HG03196 (cell line): Measurements from ENCODE around the gene SOAT2.
A peak's percentile ranks its signal among the peaks of the same experiment; 100 is the strongest.

ENCODE experiments used
- ATAC-seq: cut with Tn5 transposase; IDR thresholded peaks from one replicate; pipeline ENCODE4 v1.9.1; 2021; ENCODE audit not compliant: unreplicated experiment

SOAT2 gene, protein sequence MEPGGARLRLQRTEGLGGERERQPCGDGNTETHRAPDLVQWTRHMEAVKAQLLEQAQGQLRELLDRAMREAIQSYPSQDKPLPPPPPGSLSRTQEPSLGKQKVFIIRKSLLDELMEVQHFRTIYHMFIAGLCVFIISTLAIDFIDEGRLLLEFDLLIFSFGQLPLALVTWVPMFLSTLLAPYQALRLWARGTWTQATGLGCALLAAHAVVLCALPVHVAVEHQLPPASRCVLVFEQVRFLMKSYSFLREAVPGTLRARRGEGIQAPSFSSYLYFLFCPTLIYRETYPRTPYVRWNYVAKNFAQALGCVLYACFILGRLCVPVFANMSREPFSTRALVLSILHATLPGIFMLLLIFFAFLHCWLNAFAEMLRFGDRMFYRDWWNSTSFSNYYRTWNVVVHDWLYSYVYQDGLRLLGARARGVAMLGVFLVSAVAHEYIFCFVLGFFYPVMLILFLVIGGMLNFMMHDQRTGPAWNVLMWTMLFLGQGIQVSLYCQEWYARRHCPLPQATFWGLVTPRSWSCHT

DNA sequence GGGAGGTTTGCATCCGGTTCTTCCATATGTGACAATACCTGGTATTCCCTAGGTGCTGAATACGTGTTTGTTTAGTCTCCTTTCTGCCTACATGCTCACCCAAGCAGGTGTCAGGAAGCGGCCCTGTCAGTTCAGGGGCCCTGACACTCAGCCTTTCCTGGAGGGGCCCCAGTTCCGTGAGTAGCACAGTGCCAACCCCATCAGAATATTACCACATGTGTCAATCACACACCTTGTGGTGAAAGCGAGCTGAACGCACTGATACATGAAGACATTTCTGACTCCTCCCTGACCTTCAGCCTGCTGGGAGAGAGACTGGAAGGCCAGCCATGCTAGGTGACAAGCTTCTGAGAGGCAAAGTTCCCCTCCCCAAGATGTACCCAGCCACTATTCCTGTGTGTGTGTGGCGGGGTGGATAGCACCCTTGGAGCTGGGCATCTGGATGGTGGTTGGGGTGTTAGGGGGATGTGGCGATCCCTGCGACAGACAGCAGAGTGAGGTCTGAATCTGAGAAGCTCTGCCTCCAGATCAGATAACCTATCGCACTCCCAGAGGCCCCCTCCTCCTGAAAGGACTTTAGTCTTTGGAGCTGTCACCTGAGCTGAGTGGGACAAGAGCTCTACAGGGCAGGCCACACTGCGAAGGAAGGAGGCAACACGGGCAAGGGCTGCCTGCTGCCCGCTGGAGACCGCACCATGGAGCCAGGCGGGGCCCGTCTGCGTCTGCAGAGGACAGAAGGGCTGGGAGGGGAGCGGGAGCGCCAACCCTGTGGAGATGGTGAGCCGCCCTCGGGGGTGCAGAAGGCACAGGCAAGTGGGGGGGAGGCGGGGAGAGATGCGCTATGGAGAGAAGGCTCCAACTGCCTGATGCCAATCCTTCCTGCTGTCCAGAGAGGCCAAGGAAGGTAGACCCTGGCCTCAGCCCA, at the start of gene SOAT2:
TSS of gene SOAT2 (plus strand) at position 604 of the 925 bp plus-strand sequence. CDS start at position 696, 92 bp downstream.
- ATAC-seq: no peak

DNA sequence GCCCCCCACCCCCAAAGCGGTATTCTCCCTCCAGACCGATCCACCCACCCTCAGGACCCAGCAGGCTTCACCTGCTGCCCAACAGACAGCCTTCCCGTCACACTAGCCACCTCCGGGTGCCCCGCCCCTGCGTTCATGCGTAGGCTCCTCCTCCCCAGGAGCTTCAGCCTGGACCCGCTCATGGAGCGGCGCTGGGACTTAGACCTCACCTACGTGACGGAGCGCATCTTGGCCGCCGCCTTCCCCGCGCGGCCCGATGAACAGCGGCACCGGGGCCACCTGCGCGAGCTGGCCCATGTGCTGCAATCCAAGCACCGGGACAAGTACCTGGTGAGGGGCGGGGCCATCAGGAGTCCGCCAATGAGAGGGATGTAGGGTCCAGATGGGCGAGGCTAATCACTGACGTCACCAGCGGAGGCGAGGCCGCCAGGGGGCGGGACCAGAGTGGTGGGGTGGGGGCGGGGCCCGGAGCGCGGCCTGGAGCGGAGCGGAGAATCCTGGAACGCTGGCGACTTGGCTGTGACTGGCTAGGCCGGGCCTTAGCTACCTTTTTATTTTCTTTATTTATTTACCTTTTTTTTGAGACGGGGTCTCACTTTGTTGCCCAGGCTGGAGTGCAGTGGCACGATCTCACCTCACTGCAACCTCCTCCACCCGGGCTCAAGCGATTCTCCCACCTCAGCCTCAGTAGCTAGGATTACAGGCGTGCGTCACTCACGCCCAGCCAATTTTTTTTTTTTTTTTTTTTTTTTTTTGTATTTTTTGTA, 49.0 kb upstream of the SOAT2 start:
- ATAC-seq: peak; percentile 64

DNA sequence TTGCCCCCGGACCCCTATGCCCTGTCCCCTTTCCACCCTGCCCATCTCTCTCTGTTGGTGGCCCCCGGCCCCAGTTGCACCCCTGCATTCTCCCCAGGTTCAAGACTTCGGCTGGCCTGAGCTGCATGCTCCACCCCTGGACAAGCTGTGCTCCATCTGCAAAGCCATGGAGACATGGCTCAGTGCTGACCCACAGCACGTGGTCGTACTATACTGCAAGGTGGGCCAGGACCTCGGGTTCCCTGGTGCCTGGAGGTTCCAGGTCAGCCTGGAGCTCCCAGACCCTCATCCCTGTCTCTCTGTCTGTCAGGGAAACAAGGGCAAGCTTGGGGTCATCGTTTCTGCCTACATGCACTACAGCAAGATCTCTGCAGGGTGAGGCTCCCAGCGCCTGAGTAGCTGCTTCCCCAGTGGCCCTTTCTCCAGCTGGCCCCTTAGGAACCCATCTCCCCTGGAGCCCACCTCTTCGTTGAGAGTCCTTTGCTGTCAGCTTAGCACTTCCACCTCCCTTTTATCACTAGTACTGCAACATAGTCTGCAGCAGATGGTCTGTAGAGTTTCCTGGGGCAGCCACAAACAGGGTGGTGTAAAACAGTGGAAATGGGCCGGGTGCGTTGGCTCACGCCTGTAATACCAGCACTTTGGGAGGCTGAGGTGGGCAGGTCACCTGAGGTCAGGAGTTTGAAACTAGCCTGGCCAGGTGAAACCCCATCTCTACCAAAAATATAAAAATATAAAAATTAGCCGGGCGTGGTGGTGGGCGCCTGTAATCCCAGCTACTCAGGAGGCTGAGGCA, 47.6 kb upstream of the SOAT2 start:
- no peak for ATAC-seq

DNA sequence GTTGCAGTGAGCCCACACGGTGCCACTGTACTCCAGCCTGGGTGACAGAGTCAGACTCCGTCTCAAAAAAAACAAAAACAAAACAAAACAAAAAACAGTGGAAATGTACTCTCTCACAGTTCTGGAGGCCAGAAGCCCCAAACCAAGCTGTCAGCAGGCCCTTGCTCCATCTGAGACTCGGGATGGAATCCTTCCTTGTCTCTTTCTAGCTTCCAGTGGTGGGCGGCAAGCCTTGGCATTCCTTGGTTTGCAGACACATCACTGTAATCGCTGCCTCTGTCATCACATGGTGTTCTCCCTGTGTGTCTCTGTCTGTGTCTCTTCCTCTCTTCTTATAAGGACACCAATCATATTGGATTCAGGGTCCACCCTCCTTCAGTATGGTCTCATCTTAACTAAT, 47.0 kb upstream of the SOAT2 start:
- ATAC-seq: no peak

DNA sequence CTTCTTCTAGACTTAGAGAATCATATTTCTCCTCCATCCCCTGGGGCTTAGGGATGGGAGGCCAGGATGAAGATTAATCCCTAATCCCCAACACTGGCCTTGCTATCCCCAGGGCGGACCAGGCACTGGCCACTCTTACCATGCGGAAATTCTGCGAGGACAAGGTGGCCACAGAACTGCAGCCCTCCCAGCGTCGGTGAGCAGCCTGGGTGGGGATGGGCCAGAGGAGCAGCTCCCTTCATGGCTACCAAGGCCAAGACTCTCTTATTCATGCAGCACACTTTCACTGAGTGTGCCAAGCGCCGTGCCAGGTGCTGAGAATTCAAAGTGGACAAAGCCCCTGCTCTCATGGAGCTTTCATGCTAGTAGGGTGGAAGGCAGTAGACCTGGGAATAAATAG, 46.4 kb upstream of the SOAT2 start:
- ATAC-seq: no peak

DNA sequence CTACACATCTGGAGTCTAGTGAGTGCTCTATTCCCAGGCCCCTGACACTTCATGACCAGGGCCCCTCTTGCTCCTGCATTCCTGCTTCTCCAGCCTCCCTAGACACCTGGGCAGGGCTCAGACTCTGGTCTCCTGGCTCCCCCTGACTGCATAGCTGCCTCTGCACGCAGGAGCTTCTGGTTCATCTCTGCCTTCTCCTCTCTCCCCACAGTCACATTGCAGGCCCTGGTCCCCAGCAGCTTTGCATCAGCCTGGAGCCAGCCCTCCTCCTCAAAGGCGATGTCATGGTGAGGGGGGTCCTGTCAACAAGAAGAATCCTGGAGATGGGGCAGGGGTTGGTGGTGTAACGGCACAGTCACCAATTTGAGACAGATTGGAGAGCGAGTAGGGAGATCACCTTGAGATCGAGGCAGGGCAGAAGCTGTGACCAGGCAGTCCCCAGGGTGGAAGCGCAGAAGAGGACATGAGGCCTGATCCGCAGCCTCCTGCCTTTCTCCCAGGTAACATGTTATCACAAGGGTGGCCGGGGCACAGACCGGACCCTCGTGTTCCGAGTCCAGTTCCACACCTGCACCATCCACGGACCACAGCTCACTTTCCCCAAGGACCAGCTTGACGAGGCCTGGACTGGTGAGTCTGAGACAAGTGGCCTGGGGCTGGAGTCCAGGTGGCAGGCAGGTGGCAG, 45.3 kb upstream of the SOAT2 start:
- no peak for ATAC-seq

DNA sequence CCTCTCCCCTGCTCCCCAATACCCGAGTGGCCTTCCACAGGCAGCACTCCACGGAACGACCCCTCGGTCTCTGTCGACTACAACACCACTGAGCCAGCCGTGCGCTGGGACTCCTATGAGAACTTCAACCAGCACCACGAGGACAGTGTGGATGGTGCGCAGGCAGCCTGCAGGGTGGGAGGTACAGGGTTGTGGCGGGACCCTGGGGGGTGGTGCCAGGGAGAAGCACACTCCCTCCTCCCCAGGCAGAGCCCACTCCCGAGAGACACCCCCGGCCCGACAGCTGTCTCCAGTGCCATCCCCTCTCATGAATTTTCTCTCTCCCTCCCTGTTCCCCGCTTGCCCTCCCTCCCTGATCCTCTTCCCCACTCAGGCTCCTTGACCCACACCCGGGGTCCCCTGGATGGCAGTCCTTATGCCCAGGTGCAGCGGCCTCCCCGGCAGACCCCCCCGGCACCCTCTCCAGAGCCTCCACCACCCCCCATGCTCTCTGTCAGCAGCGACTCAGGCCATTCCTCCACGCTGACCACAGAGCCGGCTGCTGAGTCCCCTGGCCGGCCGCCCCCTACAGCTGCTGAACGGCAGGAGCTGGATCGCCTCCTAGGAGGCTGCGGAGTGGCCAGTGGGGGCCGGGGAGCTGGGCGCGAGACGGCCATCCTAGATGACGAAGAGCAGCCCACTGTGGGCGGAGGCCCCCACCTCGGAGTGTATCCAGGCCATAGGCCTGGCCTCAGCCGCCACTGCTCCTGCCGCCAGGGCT, 44.4 kb upstream of the SOAT2 start:
- ATAC-seq: no peak

DNA sequence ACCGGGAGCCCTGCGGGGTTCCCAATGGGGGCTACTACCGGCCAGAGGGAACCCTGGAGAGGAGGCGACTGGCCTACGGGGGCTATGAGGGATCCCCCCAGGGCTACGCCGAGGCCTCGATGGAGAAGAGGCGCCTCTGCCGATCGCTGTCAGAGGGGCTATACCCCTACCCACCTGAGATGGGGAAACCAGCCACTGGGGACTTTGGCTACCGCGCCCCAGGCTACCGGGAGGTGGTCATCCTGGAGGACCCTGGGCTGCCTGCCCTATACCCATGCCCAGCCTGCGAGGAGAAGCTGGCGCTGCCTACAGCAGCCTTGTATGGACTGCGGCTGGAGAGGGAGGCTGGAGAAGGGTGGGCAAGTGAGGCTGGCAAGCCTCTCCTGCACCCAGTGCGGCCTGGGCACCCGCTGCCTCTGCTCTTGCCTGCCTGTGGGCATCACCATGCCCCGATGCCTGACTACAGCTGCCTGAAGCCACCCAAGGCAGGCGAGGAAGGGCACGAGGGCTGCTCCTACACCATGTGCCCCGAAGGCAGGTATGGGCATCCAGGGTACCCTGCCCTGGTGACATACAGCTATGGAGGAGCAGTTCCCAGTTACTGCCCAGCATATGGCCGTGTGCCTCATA, 43.7 kb upstream of the SOAT2 start:
- no peak for ATAC-seq

DNA sequence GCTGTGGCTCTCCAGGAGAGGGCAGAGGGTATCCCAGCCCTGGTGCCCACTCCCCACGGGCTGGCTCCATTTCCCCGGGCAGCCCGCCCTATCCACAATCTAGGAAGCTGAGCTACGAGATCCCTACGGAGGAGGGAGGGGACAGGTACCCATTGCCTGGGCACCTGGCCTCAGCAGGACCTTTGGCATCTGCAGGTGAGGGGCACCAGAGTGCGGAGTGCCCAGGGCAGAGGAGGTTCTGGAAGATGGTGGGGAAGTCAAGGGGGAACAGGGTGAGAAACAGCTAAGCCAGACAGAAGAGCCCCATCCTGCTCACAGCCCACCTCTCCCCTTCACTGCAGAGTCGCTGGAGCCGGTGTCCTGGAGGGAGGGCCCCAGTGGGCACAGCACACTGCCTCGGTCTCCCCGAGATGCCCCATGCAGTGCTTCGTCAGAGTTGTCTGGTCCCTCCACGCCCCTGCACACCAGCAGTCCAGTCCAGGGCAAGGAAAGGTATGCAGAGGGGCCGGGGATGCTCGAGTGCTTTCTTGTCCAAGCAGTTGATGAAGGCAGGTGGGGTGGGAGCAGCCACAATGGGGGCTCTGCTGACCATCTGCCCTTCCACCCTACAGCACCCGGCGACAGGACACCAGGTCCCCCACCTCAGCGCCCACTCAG, 43.1 kb upstream of the SOAT2 start:
- ATAC-seq: no peak

DNA sequence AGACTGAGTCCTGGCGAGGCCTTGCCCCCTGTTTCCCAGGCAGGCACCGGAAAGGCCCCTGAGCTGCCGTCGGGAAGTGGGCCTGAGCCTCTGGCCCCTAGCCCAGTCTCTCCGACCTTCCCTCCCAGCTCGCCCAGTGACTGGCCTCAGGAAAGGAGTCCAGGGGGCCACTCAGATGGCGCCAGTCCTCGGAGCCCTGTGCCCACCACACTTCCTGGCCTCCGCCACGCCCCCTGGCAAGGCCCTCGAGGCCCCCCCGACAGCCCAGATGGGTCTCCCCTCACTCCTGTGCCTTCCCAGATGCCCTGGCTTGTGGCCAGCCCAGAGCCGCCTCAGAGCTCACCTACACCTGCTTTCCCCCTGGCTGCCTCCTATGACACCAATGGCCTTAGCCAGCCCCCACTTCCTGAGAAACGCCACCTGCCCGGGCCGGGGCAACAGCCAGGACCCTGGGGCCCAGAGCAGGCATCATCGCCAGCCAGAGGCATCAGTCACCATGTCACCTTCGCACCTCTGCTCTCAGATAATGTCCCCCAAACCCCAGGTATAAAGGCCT, 42.5 kb upstream of the SOAT2 start:
- ATAC-seq: no peak

DNA sequence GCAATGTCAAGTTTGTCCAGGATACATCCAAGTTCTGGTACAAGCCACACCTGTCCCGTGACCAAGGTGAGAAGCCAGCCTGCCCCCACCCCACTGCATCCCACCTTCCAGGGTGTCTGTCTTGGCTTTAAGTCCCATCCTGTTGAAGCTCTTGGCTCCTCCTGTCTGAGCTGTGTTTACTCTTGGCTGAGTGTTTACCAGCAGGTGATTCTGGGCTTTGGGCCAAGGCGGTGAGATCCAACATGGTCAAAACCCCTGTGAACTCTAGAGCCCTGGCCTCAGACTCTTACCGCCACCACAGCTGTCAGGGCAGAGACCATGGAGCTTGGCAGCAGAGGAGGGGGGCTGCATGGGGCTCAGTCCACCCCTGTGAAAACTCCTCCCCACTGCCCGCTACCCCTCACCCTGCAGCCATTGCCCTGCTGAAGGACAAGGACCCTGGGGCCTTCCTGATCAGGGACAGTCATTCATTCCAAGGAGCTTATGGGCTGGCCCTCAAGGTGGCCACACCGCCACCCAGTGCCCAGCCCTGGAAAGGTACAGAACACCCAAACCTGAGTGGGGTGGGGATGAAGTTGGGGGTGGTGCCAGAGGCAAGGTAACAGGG, 41.8 kb upstream of the SOAT2 start:
- no peak for ATAC-seq

DNA sequence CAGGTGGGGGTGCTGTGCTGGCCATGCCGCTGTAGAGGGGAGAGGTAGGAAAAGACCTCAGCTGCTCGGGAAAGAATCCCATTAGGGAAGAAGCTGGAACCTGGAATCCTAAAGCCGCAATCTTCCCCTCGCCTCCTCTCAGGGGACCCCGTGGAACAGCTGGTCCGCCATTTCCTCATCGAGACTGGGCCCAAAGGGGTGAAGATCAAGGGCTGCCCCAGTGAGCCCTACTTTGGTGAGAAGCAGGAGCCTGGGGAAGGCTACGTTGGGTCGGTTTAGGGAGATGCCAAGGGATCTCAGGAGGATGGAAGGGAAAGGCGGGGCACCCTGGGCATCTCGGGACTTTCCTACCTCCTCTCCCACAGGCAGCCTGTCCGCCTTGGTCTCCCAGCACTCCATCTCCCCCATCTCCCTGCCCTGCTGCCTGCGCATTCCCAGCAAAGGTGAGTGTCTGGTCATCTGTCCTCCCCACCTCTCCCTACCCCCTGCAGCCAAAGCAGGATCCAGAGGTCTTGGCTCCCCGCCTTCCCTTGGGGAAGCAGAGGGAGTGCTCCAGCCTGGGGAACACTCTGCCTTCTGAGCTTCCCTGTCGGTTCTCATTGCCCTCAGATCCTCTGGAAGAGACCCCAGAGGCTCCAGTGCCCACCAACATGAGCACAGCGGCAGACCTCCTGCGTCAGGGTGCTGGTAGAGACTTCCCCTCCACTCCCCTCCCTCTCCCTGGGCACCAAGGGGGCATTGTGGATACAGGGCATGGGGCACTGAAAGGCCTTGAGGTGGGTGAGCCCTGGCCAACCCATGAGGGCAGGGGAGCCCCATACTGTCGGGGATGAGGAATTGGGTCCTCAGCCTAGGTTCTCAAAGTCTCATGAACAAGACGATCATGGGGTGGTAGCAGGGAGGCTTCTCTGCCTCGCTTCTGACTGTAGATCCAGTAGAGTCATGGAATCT, 41.0 kb upstream of the SOAT2 start:
- ATAC-seq: no peak

DNA sequence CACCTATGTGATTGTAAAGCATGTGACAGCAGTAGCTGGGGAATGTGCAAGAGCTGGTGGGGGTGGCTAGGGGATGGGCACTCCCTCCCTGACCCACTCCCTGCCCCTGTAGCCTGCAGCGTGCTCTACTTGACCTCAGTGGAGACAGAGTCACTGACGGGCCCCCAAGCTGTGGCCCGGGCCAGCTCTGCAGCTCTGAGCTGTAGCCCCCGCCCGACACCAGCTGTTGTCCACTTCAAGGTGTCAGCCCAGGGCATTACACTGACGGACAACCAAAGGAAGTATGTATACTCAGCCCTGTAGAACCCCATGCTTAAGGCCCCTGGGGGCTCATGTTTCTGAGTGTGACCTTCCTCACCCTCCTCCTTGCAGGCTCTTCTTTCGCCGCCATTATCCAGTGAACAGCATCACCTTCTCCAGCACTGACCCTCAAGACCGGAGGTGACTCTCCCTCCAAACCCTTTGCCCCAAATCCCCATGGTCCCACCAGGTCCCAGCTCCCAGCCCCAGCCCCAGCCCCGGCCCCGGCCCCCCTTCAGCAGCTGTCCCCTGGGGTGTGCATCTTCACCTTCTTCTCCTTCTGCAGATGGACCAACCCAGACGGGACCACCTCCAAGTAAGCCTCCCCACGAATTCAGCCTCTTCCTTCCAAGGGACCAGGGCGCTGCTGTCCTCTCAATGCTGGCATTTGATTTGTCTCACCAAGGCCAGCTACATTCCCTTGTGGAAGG, 40.1 kb upstream of the SOAT2 start:
- ATAC-seq: no peak

DNA sequence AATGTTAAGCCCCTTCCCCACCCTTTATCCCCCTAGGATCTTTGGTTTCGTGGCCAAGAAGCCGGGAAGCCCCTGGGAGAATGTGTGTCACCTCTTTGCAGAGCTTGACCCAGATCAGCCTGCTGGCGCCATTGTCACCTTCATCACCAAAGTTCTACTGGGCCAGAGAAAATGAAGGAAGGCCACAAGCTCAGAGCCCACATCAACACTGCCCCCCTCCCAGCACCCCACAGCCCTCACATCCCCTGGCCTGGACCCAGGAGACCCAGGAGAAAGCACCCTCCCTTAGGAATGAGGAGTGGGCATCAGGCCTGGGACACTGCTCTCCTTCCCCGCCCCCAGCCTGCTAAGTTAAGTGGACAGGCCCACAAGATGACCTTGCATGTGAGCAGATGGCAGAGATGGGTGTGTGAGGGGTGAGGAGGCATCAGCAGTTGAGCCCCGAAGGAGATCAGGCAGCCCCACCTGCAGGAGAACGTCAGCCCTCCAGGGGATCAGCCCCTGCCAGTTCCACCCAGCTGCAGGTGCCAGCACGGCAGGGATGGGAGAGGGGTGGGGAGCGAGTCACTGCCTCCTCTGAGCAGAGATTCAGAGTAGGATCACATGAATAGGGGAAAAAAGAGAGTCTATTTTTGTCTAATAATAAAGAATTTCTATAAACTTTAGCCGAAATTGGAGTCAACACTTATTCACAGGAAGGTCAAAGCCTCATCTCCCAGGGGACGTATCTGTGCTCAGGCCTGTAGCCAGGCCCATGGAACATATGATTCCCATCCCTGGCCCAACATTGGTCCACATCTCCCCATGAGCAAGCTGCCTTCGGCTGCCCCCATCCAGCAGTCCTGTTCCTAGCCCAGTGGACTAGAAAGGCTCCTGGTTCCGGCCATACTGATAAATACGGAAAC, 39.3 kb upstream of the SOAT2 start:
- no peak for ATAC-seq
